OCI-LY3 (cell line): ENCODE results near the gene FNDC11.

ENCODE experiments used
- H2AFZ ChIP-seq: fragments of 200-600, 300-600 bp; shearing (Covaris generic); 2 replicates; pipeline ENCODE4 v1.6.0; 2014; ENCODE audit warnings: antibody characterized with exemption, low read depth, low read length
- H3K27ac ChIP-seq: fragments of 200-600, 300-600 bp; sonication (generic); 2 replicates; pipeline ENCODE4 v1.5.1; 2014; ENCODE audit warnings: mild to moderate bottlenecking, low read length, moderate library complexity, mixed read lengths
- H3K27me3 ChIP-seq: fragments of 200-600, 300-600 bp; sonication (generic); 2 replicates; pipeline ENCODE4 v1.6.1; 2014; ENCODE audit warnings: low read depth, low read length, mixed read lengths
- H3K36me3 ChIP-seq: fragments of 200-600, 300-600 bp; sonication (generic); replicated peaks from 2 replicates; pipeline ENCODE3; 2014; ENCODE audit warnings: low read depth, low read length, mixed read lengths
- H3K4me1 ChIP-seq: fragments of 300-600, 200-600 bp; sonication (generic); 2 replicates; pipeline ENCODE4 v1.6.1; 2014; ENCODE audit warnings: low read length, mixed read lengths
- H3K4me2 ChIP-seq: fragments of 200-600, 300-600 bp; sonication (generic); 2 replicates; pipeline ENCODE4 v1.6.1; 2014; ENCODE audit warnings: low read length, mixed read lengths
- H3K4me3 ChIP-seq: fragments of 300-600, 200-600 bp; sonication (generic); 2 replicates; pipeline ENCODE4 v1.5.1; 2014; ENCODE audit warnings: antibody characterized with exemption, mild to moderate bottlenecking, low read length, moderate library complexity
- H3K79me2 ChIP-seq: fragments of 300-600, 200-600 bp; shearing (Covaris generic); 2 replicates; pipeline ENCODE4 v1.6.1; 2014; ENCODE audit warnings: mild to moderate bottlenecking, low read length, mixed read lengths
- H3K9ac ChIP-seq: fragments of 300-600, 200-600 bp; shearing (Covaris generic); 2 replicates; pipeline ENCODE4 v1.6.0; 2014; ENCODE audit warnings: mild to moderate bottlenecking, low read length, moderate library complexity
- H3K9me3 ChIP-seq: fragments of 200-600, 300-600 bp; shearing (Covaris generic); 2 replicates; pipeline ENCODE4 v1.6.1; 2014; ENCODE audit warnings: low read length, mixed read lengths; ENCODE audit not compliant: insufficient read depth
- H4K20me1 ChIP-seq: fragments of 200-600, 300-600 bp; sonication (generic); 2 replicates; pipeline ENCODE4 v1.6.1; 2016; ENCODE audit warnings: low read length, mixed read lengths; ENCODE audit not compliant: insufficient read depth
- EZH2phosphoT487 ChIP-seq: fragments of 200-600 bp; shearing (Covaris generic); IDR thresholded peaks from 2 replicates; pipeline ENCODE4 v1.6.1; 2018; ENCODE audit warnings: antibody characterized with exemption, mixed run types, low read depth
- TF ChIP-seq, protein P1 (sequence below): fragments of 200-600, 300-600 bp; sonication (generic); IDR thresholded peaks from 2 replicates; pipeline ENCODE4 v1.5.1; 2014; ENCODE audit warnings: antibody characterized with exemption, low read length, low read depth

Gene FNDC11

DNA sequence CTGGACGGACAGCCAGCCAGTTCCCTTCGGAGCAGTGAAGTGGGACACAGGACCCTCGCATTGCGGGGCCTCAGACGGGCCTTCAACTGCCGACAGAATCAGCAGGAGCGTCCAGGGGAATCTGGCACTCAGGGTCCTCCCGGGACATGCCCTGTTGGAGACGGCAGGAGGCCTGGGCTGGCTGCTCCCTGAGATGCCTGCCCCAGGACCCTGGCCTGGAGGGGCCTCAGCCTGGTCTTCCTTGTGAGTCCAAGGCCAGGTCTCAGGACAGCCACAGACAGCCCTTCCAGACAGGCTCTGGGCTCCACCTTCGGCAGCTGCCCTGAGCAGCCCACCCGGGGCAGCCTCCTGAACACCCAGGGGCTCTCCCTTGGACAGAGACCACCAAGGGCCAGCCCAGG lies 34.7 kb downstream of the FNDC11 start:
- peaks cover 22% of the 10 kb centered on the region for H3K36me3 ChIP-seq
- TF ChIP-seq EZH2phosphoT487 = no peak
- TF ChIP-seq, protein P1, sequence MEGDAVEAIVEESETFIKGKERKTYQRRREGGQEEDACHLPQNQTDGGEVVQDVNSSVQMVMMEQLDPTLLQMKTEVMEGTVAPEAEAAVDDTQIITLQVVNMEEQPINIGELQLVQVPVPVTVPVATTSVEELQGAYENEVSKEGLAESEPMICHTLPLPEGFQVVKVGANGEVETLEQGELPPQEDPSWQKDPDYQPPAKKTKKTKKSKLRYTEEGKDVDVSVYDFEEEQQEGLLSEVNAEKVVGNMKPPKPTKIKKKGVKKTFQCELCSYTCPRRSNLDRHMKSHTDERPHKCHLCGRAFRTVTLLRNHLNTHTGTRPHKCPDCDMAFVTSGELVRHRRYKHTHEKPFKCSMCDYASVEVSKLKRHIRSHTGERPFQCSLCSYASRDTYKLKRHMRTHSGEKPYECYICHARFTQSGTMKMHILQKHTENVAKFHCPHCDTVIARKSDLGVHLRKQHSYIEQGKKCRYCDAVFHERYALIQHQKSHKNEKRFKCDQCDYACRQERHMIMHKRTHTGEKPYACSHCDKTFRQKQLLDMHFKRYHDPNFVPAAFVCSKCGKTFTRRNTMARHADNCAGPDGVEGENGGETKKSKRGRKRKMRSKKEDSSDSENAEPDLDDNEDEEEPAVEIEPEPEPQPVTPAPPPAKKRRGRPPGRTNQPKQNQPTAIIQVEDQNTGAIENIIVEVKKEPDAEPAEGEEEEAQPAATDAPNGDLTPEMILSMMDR = no peak
- no peaks in the 10 kb centered on the region for H3K9me3 ChIP-seq
- H2AFZ ChIP-seq = no peak overlapping the region
- peaks cover 2% of the 10 kb centered on the region; the same call in 1 of the 2 replicates for H4K20me1 ChIP-seq
- no peak overlapping the region for H3K4me2 ChIP-seq
- H3K4me3 ChIP-seq = no peak overlapping the region
- H3K27me3 ChIP-seq = no peaks in the 10 kb centered on the region
- no peaks in the 10 kb centered on the region for H3K79me2 ChIP-seq
- no peak overlapping the region for H3K9ac ChIP-seq
- H3K4me1 ChIP-seq = no peaks in the 10 kb centered on the region
- H3K27ac ChIP-seq = no peak overlapping the region

DNA sequence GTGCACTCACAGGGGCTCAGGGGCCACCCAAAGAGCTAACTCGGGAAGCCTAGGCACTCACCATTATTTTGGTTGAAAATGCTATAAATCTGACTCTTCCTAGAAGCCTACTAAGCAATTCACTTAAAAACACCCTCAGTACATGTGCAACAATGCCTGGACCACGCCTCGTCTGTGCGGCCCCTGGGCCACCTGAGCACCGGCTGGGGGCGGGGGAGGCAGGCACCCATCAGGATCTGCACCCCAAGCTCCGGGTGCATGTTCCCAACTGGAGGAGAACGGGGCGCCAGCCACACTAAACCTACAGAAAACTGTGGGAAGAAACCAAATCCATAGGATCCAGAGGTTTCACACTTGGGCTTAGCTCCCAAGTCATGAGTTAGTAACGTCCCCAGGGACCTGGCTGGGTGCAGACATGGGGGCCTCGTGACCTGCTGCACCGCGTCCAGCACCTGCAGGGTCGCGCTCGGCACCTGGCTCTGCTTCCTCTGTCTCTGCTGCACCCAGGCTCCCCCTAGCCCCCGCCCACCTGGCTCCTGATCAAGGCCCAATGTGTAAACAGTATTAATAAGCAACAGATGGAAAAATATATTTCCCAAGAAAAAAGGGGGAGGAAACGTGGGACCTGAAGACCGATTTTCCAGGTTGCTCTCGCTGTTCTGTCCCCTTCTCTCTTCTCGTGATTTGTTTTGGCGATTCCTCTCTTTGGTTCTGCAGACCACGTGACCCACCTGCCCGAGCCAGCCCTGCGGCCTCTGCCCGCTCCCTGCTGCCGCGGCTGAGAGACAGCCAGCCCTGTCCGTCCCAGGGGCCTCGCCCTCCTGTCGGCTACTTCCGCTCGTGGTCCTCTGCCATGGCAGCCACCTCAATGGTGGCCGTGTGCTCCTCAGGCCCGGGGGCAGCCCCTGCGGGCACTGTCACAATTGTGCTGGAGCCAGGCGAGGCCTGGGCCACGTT lies 35.6 kb downstream of the FNDC11 start:
- H3K27me3 ChIP-seq = no peaks in the 10 kb centered on the region
- H3K36me3 ChIP-seq = peaks cover 22% of the 10 kb centered on the region
- TF ChIP-seq EZH2phosphoT487 = no peak
- TF ChIP-seq, protein P1 = no peak

DNA sequence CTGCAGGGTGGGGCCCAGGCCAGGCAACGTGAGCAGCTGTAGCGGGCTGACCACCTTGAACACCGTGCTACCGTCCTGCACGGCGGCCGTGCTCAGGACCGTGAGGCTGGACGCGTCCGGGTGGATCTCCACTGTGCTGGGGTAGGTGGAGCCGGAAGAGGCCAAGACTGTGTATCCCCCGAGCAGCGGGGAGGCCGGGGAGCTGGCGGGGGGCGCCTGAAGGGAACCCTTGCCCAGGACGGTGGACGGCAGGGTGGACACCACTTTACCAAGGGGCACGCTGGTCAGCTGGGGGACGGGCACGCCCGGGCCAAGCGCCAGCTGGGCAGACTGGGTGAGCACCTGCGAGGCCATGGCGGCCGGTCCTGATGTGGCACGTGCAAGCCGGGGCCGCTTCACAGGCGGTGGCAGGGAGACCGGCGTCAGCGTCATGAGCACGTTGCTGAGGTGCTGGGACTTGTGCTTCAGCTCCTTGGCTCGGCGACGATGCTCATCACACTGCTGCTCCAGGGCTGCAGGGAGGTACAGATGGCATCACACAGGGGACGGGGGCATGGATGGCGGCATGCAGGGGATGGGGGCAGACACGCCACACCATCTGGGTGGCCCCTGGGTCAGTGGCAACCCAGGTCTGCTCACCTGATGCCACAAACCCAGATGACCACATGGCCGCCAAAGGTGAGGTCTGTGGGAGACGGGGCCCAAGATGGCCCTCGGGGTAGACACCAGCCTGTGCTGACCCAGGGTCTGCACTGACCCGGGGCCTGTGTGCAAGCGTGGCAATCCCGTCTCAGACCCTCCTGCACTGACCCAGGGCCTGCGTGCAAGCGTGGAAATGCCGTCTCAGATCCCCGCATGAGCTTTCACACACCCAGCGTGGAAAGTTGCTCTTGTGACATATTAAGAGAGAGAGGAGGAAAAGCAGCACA lies 36.5 kb downstream of the FNDC11 start:
- H2AFZ ChIP-seq = no peak overlapping the region
- peaks cover 2% of the 10 kb centered on the region; the same call in 1 of the 2 replicates for H4K20me1 ChIP-seq
- H3K27ac ChIP-seq = no peak overlapping the region
- H3K4me1 ChIP-seq = no peaks in the 10 kb centered on the region
- no peaks in the 10 kb centered on the region for H3K79me2 ChIP-seq
- H3K4me2 ChIP-seq = no peak overlapping the region
- no peak overlapping the region for H3K4me3 ChIP-seq
- H3K27me3 ChIP-seq = no peaks in the 10 kb centered on the region
- H3K9me3 ChIP-seq = no peaks in the 10 kb centered on the region
- no peak overlapping the region for H3K9ac ChIP-seq
- peaks cover 22% of the 10 kb centered on the region for H3K36me3 ChIP-seq
- no peak for TF ChIP-seq EZH2phosphoT487
- TF ChIP-seq, protein P1 = no peak

More for the DNA sequence above, 35.6 kb downstream of the FNDC11 start:
- Histone ChIP-seq H3K9ac (no peak overlapping the region), H3K27ac (no peak overlapping the region), H2AFZ (no peak overlapping the region), H4K20me1 (peaks cover 2% of the 10 kb centered on the region; the same call in 1 of the 2 replicates), H3K9me3 (no peaks in the 10 kb centered on the region), H3K4me1 (no peaks in the 10 kb centered on the region), H3K79me2 (no peaks in the 10 kb centered on the region), H3K4me3 (no peak overlapping the region), H3K4me2 (no peak overlapping the region)
